ENCODE measurements around the gene EP400.

EP400 gene

GRCh38 chr12:132018193-132018916 lies 68.6 kb downstream of the EP400 start:
- CTCF ChIA-PET = no interaction called here
- DNase-seq (ENCODE audit: low spot score) = no peak
- H3K27ac ChIP-seq = no peak overlapping the region
- TF ChIP-seq CTCF (conservative IDR thresholded peaks at IDR 0.05; ENCODE audit: low read depth) = no peak
- POLR2A ChIA-PET (ENCODE audit: low non-redundant PET) = no interaction called here

GRCh38 chr12:132019891-132020290 lies 70.1 kb downstream of the EP400 start:
- TF ChIP-seq CTCF (conservative IDR thresholded peaks at IDR 0.05; ENCODE audit: low read depth) = no peak
- CTCF ChIA-PET = no interaction called here
- no peak overlapping the region for H3K27ac ChIP-seq
- POLR2A ChIA-PET (ENCODE audit: low non-redundant PET) = no interaction called here
- DNase-seq (ENCODE audit: low spot score) = no peak

GRCh38 chr12:132020292-132020691 lies 70.5 kb downstream of the EP400 start:
- no peak for TF ChIP-seq CTCF (conservative IDR thresholded peaks at IDR 0.05; ENCODE audit: low read depth)
- DNase-seq (ENCODE audit: low spot score) = no peak
- POLR2A ChIA-PET (ENCODE audit: low non-redundant PET) = no interaction called here
- CTCF ChIA-PET = no interaction called here
- H3K27ac ChIP-seq = no peak overlapping the region

GRCh38 chr12:132021031-132021871 lies 71.5 kb downstream of the EP400 start:
- POLR2A ChIA-PET (ENCODE audit: low non-redundant PET) = no interaction called here
- peak overlapping the region; percentile 28; the same call in 1 of the 2 replicates for H3K27ac ChIP-seq
- TF ChIP-seq CTCF (conservative IDR thresholded peaks at IDR 0.05; ENCODE audit: low read depth) = no peak
- DNase-seq (ENCODE audit: low spot score) = no peak
- CTCF ChIA-PET = interaction anchor here (0.6 kb wide), 1 partner anchor 8 kb away, joined by 3 read pairs; no protein-coding TSS in a partner anchor

GRCh38 chr12:132021965-132022364 lies 72.2 kb downstream of the EP400 start:
- POLR2A ChIA-PET (ENCODE audit: low non-redundant PET) = no interaction called here

More at GRCh38 chr12:132021965-132022364, 72.2 kb downstream of the EP400 start:
- no peak for TF ChIP-seq CTCF (conservative IDR thresholded peaks at IDR 0.05; ENCODE audit: low read depth)
- CTCF ChIA-PET = interaction anchor here (0.6 kb wide), 1 partner anchor 8 kb away, joined by 3 read pairs; no protein-coding TSS in a partner anchor
- H3K27ac ChIP-seq = no peak overlapping the region
- DNase-seq (ENCODE audit: low spot score) = no peak

Data from RWPE1 (cell line).